ENCODE results near the gene TYW1B.
"Not testable (repeated sequence)": the region's sequence is repeated elsewhere in the genome, so short reads cannot be mapped to it uniquely, and the experiment has no call there.

- TF ChIP-seq CTCF, POLR2A (IDR thresholded peaks at IDR 0.05): not testable (repeated sequence)
These were observed 22.7 kb upstream of the TYW1B start for GRCh38 chr7:72850746-72851145.
